Natural killer cell (primary cell): ENCODE data around the gene VGLL3. TPM values are rescaled to one million over a fixed set of nuclear protein-coding genes. Genes with fewer than 3 reads are reported as not detected.

Source experiments
- ATAC-seq, 3 donors: fragments of 150-1000 bp in 2 of 3; fragments of 200-7000 bp in 1 of 3; cut with Tn5 transposase; 1 replicate in 1 of 3; 2 replicates in 2 of 3; pipeline ENCODE4 v1.10.0; 2021; ENCODE audit warnings: mild to moderate bottlenecking in 2 of 3, moderate library complexity in 2 of 3
- DNase-seq, 2 donors: peaks; one replicate each; pipeline versions ENCODE4 v3.0.0 to v3.0.0-alpha.2; 2013 to 2021; ENCODE audit warnings: mixed read lengths in 1 of 2
- H3K27ac ChIP-seq: one replicate; pipeline ENCODE4 v1.5.1; 2013; ENCODE audit warnings: mild to moderate bottlenecking, low read length
- H3K27me3 ChIP-seq: one replicate; pipeline ENCODE4 v1.6.1; 2013; ENCODE audit warnings: low read length; ENCODE audit not compliant: control insufficient read depth, insufficient read depth
- H3K36me3 ChIP-seq: one replicate; pipeline ENCODE4 v1.6.1; 2013; ENCODE audit warnings: low read length; ENCODE audit not compliant: control insufficient read depth, insufficient read depth
- H3K4me1 ChIP-seq: one replicate; pipeline ENCODE4 v1.6.1; 2013; ENCODE audit warnings: low read length; ENCODE audit not compliant: control insufficient read depth, insufficient read depth
- H3K4me3 ChIP-seq: one replicate; pipeline ENCODE4 v1.5.1; 2013; ENCODE audit warnings: low read length
- H3K9me3 ChIP-seq: one replicate; pipeline ENCODE4 v1.6.1; 2013; ENCODE audit warnings: low read length; ENCODE audit not compliant: control insufficient read depth, insufficient read depth
- H3K27ac Mint-ChIP-seq, 2 donors: one replicate each; pipeline ENCODE4 v1.8.0; 2022; ENCODE audit warnings: mild to moderate bottlenecking in 2 of 2, mixed read lengths in 2 of 2, moderate library complexity in 1 of 2
- H3K27me3 Mint-ChIP-seq, 2 donors: one replicate each; pipeline ENCODE4 v1.8.0; 2022; ENCODE audit warnings: low read depth in 2 of 2, mixed read lengths in 2 of 2
- H3K36me3 Mint-ChIP-seq: one replicate; pipeline ENCODE4 v1.8.0; 2022; ENCODE audit warnings: mixed read lengths
- H3K4me1 Mint-ChIP-seq, 2 donors: one replicate each; pipeline ENCODE4 v1.8.0; 2022; ENCODE audit warnings: mixed read lengths in 2 of 2
- H3K4me3 Mint-ChIP-seq: one replicate; pipeline ENCODE4 v1.8.0; 2022; ENCODE audit warnings: mild to moderate bottlenecking, moderate library complexity, mixed read lengths
- H3K9me3 Mint-ChIP-seq, 2 donors: one replicate each; pipeline ENCODE4 v1.8.0; 2022; ENCODE audit warnings: mixed read lengths in 2 of 2
- CTCF ChIP-seq: fragments of 200-600 bp; IDR thresholded peaks from one replicate; pipeline ENCODE4 v1.8.0; 2022; ENCODE audit warnings: antibody characterized with exemption
- WGBS: methylation state at CpG from one replicate; pipeline ENCODE4 v1.1.7; 2013; ENCODE audit warnings: missing lambda C conversion rate; ENCODE audit not compliant: insufficient coverage; 5-methylcytosine and 5-hydroxymethylcytosine counted together
- intact Hi-C: fragments of 100-400 bp; cut with micrococcal nuclease; formaldehyde crosslinking; loops from one replicate; pipeline ENCODE4 v1.14.2; 2022
- total RNA-seq, 4 donors: library from RNA; stranded (reverse); fragments of 120-200 nt in 1 of 4; gene quantifications; one replicate each; pipeline versions ENCODE4 v1.2.3 to v1.2.4, GENCODE V29; 2013 to 2022

VGLL3 gene
- total RNA-seq, 3 donors from 2014 or later (not counting 1 experiment from before 2014, with no cell fraction given), result not detected

GRCh38 chr3:86930831-86931230 is 60.1 kb downstream of the VGLL3 start:
- DNase-seq (no peak), ATAC-seq (no peak)
- Histone ChIP-seq H3K27ac (no peak overlapping the region), H3K4me1 (no peaks in the 10 kb centered on the region), H3K9me3 (no peaks in the 10 kb centered on the region), H3K36me3 (no peaks in the 10 kb centered on the region), H3K27me3 (no peaks in the 10 kb centered on the region), H3K4me3 (no peak overlapping the region)
- no peaks in the 10 kb centered on the region for H3K4me1 Mint-ChIP-seq
- peaks cover 10% of the 10 kb centered on the region in 2 donors for H3K9me3 Mint-ChIP-seq
- no peak overlapping the region for H3K4me3 Mint-ChIP-seq
- WGBS, result 83% methylated on average over 2 of the region's 3 CpGs
- intact Hi-C loops, result no loop called here
- no peak overlapping the region for H3K27ac Mint-ChIP-seq
- no peaks in the 10 kb centered on the region for H3K27me3 Mint-ChIP-seq
- H3K36me3 Mint-ChIP-seq, result no peaks in the 10 kb centered on the region
- TF ChIP-seq CTCF, result no peak

- no peaks in the 10 kb centered on the region for H3K27me3 ChIP-seq
- no peak overlapping the region for H3K27ac Mint-ChIP-seq
- no peak overlapping the region for H3K4me3 ChIP-seq
- no peak overlapping the region for H3K27ac ChIP-seq
- H3K4me1 Mint-ChIP-seq, result no peaks in the 10 kb centered on the region
- DNase-seq (no peak), ATAC-seq (no peak)
- no peaks in the 10 kb centered on the region for H3K9me3 ChIP-seq
- TF ChIP-seq CTCF, result no peak
- H3K4me1 ChIP-seq, result no peaks in the 10 kb centered on the region
- H3K36me3 ChIP-seq, result no peaks in the 10 kb centered on the region
- intact Hi-C loops, result no loop called here
- no peaks in the 10 kb centered on the region for H3K27me3 Mint-ChIP-seq
- peaks cover 5 to 10% of the 10 kb centered on the region in 2 donors for H3K9me3 Mint-ChIP-seq
- no peaks in the 10 kb centered on the region for H3K36me3 Mint-ChIP-seq
- no peak overlapping the region for H3K4me3 Mint-ChIP-seq
- WGBS, result 88% methylated on average over 1 of the region's 1 CpG
These were observed 60.8 kb downstream of the VGLL3 start for GRCh38 chr3:86930181-86930580.

- WGBS, result 91% methylated on average over 7 of the region's 7 CpGs
- no peak overlapping the region for H3K27ac ChIP-seq
- intact Hi-C loops, result no loop called here
- TF ChIP-seq CTCF, result no peak
- H3K4me3 ChIP-seq, result no peak overlapping the region
- Mint-ChIP-seq H3K9me3 (peaks cover 3 to 7% of the 10 kb centered on the region in 2 donors), H3K4me1 (no peaks in the 10 kb centered on the region), H3K27me3 (no peaks in the 10 kb centered on the region), H3K36me3 (no peaks in the 10 kb centered on the region), H3K27ac (no peak overlapping the region), H3K4me3 (no peak overlapping the region)
- ATAC-seq (no peak), DNase-seq (no peak)
- H3K27me3 ChIP-seq, result no peaks in the 10 kb centered on the region
- no peaks in the 10 kb centered on the region for H3K4me1 ChIP-seq
- no peaks in the 10 kb centered on the region for H3K9me3 ChIP-seq
- no peaks in the 10 kb centered on the region for H3K36me3 ChIP-seq
These were observed 61.9 kb downstream of the VGLL3 start for GRCh38 chr3:86929046-86929445.

GRCh38 chr3:86923071-86923491 is 67.9 kb downstream of the VGLL3 start:
- no peaks in the 10 kb centered on the region for H3K36me3 Mint-ChIP-seq
- H3K4me3 Mint-ChIP-seq, result no peak overlapping the region
- no peaks in the 10 kb centered on the region for H3K27me3 Mint-ChIP-seq
- DNase-seq, result no peak
- H3K4me3 ChIP-seq, result no peak overlapping the region
- intact Hi-C loops, result no loop called here
- 79% methylated on average over 3 of the region's 3 CpGs for WGBS
- no peak for TF ChIP-seq CTCF
- peaks cover 12 to 14% of the 10 kb centered on the region in 2 donors for H3K9me3 Mint-ChIP-seq
- no peaks in the 10 kb centered on the region for H3K4me1 ChIP-seq
- H3K27me3 ChIP-seq, result no peaks in the 10 kb centered on the region
- ATAC-seq, result no peak
- no peaks in the 10 kb centered on the region for H3K9me3 ChIP-seq
- no peaks in the 10 kb centered on the region for H3K4me1 Mint-ChIP-seq
- H3K27ac Mint-ChIP-seq, result no peak overlapping the region
- no peaks in the 10 kb centered on the region for H3K36me3 ChIP-seq
- H3K27ac ChIP-seq, result no peak overlapping the region
